ENCODE results near the gene ABI3BP.

ABI3BP gene

GRCh38 chr3:100973594-100973993, 19.6 kb downstream of the ABI3BP start:
- DNase-seq: no peak
- TF ChIP-seq GATA1 (IDR thresholded peaks at IDR 0.05; ENCODE audit: low read depth, low read length) (no peak), POLR2A (IDR thresholded peaks at IDR 0.05; ENCODE audit: low read length) (no peak)

GRCh38 chr3:100972867-100973266, 20.4 kb downstream of the ABI3BP start:
- no peak for DNase-seq
- no peak for TF ChIP-seq POLR2A (IDR thresholded peaks at IDR 0.05; ENCODE audit: low read length)
- TF ChIP-seq GATA1 (IDR thresholded peaks at IDR 0.05; ENCODE audit: low read depth, low read length): no peak

GRCh38 chr3:100972301-100972844, 20.8 kb downstream of the ABI3BP start:
- DNase-seq: no peak
- no peak for TF ChIP-seq GATA1 (IDR thresholded peaks at IDR 0.05; ENCODE audit: low read depth, low read length)
- no peak for TF ChIP-seq POLR2A (IDR thresholded peaks at IDR 0.05; ENCODE audit: low read length)

- TF ChIP-seq GATA1 (IDR thresholded peaks at IDR 0.05; ENCODE audit: low read depth, low read length) (no peak), POLR2A (IDR thresholded peaks at IDR 0.05; ENCODE audit: low read length) (no peak)
- no peak for DNase-seq
Observed at GRCh38 chr3:100971798-100972197, 21.4 kb downstream of the ABI3BP start.

- TF ChIP-seq POLR2A (IDR thresholded peaks at IDR 0.05; ENCODE audit: low read length) (no peak), GATA1 (IDR thresholded peaks at IDR 0.05; ENCODE audit: low read depth, low read length) (no peak)
- no peak for DNase-seq
Observed at GRCh38 chr3:100970477-100970990, 22.7 kb downstream of the ABI3BP start.

GRCh38 chr3:100968932-100969906, 24.0 kb downstream of the ABI3BP start:
- no peak for DNase-seq
- TF ChIP-seq POLR2A (IDR thresholded peaks at IDR 0.05; ENCODE audit: low read length): no peak
- no peak for TF ChIP-seq GATA1 (IDR thresholded peaks at IDR 0.05; ENCODE audit: low read depth, low read length)

- TF ChIP-seq POLR2A (IDR thresholded peaks at IDR 0.05; ENCODE audit: low read length) (no peak), GATA1 (IDR thresholded peaks at IDR 0.05; ENCODE audit: low read depth, low read length) (no peak)
- no peak for DNase-seq
Observed at GRCh38 chr3:100966807-100967206, 26.4 kb downstream of the ABI3BP start.

- DNase-seq: no peak
- TF ChIP-seq GATA1 (IDR thresholded peaks at IDR 0.05; ENCODE audit: low read depth, low read length) (no peak), POLR2A (IDR thresholded peaks at IDR 0.05; ENCODE audit: low read length) (no peak)
Observed at GRCh38 chr3:100966049-100966491, 27.2 kb downstream of the ABI3BP start.

- DNase-seq: no peak
- no peak for TF ChIP-seq GATA1 (IDR thresholded peaks at IDR 0.05; ENCODE audit: low read depth, low read length)
- no peak for TF ChIP-seq POLR2A (IDR thresholded peaks at IDR 0.05; ENCODE audit: low read length)
Observed at GRCh38 chr3:100963041-100963440, 30.2 kb downstream of the ABI3BP start.

- TF ChIP-seq POLR2A (IDR thresholded peaks at IDR 0.05; ENCODE audit: low read length) (no peak), GATA1 (IDR thresholded peaks at IDR 0.05; ENCODE audit: low read depth, low read length) (no peak)
- no peak for DNase-seq
Observed at GRCh38 chr3:100957261-100957986, 35.8 kb downstream of the ABI3BP start.

GRCh38 chr3:100956276-100956675, 36.9 kb downstream of the ABI3BP start:
- TF ChIP-seq POLR2A (IDR thresholded peaks at IDR 0.05; ENCODE audit: low read length) (no peak), GATA1 (IDR thresholded peaks at IDR 0.05; ENCODE audit: low read depth, low read length) (no peak)
- no peak for DNase-seq

- TF ChIP-seq GATA1 (IDR thresholded peaks at IDR 0.05; ENCODE audit: low read depth, low read length) (no peak), POLR2A (IDR thresholded peaks at IDR 0.05; ENCODE audit: low read length) (no peak)
- no peak for DNase-seq
Observed at GRCh38 chr3:100954990-100955389, 38.2 kb downstream of the ABI3BP start.

GRCh38 chr3:100954199-100954935, 38.9 kb downstream of the ABI3BP start:
- TF ChIP-seq POLR2A (IDR thresholded peaks at IDR 0.05; ENCODE audit: low read length) (no peak), GATA1 (IDR thresholded peaks at IDR 0.05; ENCODE audit: low read depth, low read length) (no peak)
- DNase-seq: no peak
